HCT116 (cell line): ENCODE results near the gene BCL2L11. TPM values are rescaled to one million over a fixed set of nuclear protein-coding genes. Genes with fewer than 3 reads are reported as not detected.

Source experiments
- ATAC-seq: fragments of 200-7000 bp; cut with Tn5 transposase; 2 replicates; pipeline ENCODE4 v1.9.1; 2020; ENCODE audit warnings: mild to moderate bottlenecking, moderate library complexity
- BruUV-seq: library from RNA; stranded (reverse); fragments of 400-500 nt; replicated peaks from 2 replicates; lab custom pipeline; 2021; lab: Mats Ljungman, UMichigan
- CTCF ChIA-PET: fragments of 300-600 bp; sonication (Branson Sonifier 250); formaldehyde crosslinking; loops from one replicate; lab custom pipeline; 2021; ENCODE audit warnings: antibody characterized with exemption; lab: Charles Lee
- POLR2A ChIA-PET: fragments of 300-600, 350-600 bp; sonication (Branson Sonifier 250); formaldehyde crosslinking; loops from one replicate; lab custom pipeline; 2021; ENCODE audit warnings: antibody characterized with exemption; lab: Charles Lee
- RAD21 ChIA-PET, 2 experiments: fragments of 300-600 bp; sonication (Branson Sonifier 250); formaldehyde crosslinking; loops; one replicate each; lab custom pipeline; 2023; ENCODE audit warnings: low total read pairs in 2 of 2; ENCODE audit not compliant: uncharacterized antibody in 2 of 2, unreplicated experiment in 2 of 2, low non-redundant PET in 1 of 2; lab: Charles Lee
- DNase-seq: peaks from one replicate; pipeline ENCODE4 v3.0.0-alpha.2; 2010; ENCODE audit warnings: low read depth, low spot score
- H2AFZ ChIP-seq: fragments of 200-600 bp; shearing (Covaris generic), sonication (generic); 2 replicates; pipeline ENCODE4 v1.6.1; 2017; ENCODE audit warnings: low read depth, mixed run types, mixed read lengths, antibody characterized with exemption, low read length; ENCODE audit not compliant: poor library complexity, severe bottlenecking
- H3K27ac ChIP-seq: 2 replicates; pipeline ENCODE4 v1.5.1; 2012; ENCODE audit warnings: low read depth, low read length
- H3K27me3 ChIP-seq: fragments of 200-600 bp; sonication (generic); 2 replicates; pipeline ENCODE4 v1.6.1; 2016; ENCODE audit warnings: mixed run types, low read length, mixed read lengths; ENCODE audit not compliant: insufficient read depth
- H3K36me3 ChIP-seq, 2 experiments: fragments of 200-500 bp in 1 of 2; fragments of 200-600 bp in 1 of 2; sonication (Bioruptor generic) in 1 of 2; sonication (generic) in 1 of 2; 2 replicates each; pipeline versions ENCODE4 v1.5.1 to v1.6.1; 2014 to 2016; ENCODE audit warnings: low read length in 2 of 2, inconsistent platforms in 1 of 2, mixed read lengths in 1 of 2, mixed run types in 1 of 2; ENCODE audit not compliant: insufficient read depth in 2 of 2, control insufficient read depth in 1 of 2
- H3K4me1 ChIP-seq, 2 experiments: fragments of 200-600 bp in 1 of 2; sonication (generic) in 1 of 2; 2 replicates each; pipeline versions ENCODE4 v1.5.1 to v1.6.1; 2012 to 2017; ENCODE audit warnings: low read length in 2 of 2, inconsistent platforms in 1 of 2, mild to moderate bottlenecking in 1 of 2, mixed read lengths in 1 of 2, mixed run types in 1 of 2, moderate library complexity in 1 of 2; ENCODE audit not compliant: insufficient read depth in 2 of 2, control insufficient read depth in 1 of 2
- H3K4me2 ChIP-seq: fragments of 200-600 bp; sonication (generic); 2 replicates; pipeline ENCODE4 v1.6.1; 2017; ENCODE audit warnings: mixed run types, low read length, mixed read lengths
- H3K4me3 ChIP-seq, 2 experiments: fragments of 200-600 bp in 1 of 2; sonication (generic) in 1 of 2; replicated peaks in 1 of 2; 2 replicates each; pipeline ENCODE4 v1.5.1; 2011 to 2016; ENCODE audit warnings: low read length in 2 of 2, control low read depth in 1 of 2, low read depth in 1 of 2, mild to moderate bottlenecking in 1 of 2, mixed read lengths in 1 of 2, mixed run types in 1 of 2
- H3K79me2 ChIP-seq: fragments of 200-600 bp; sonication (generic); 2 replicates; pipeline ENCODE4 v1.6.1; 2017; ENCODE audit warnings: mild to moderate bottlenecking, mixed run types, low read length, moderate library complexity, mixed read lengths; ENCODE audit not compliant: insufficient read depth
- H3K9ac ChIP-seq: fragments of 200-600 bp; sonication (generic); 2 replicates; pipeline ENCODE4 v1.6.1; 2016; ENCODE audit warnings: low read length, mixed read lengths
- H3K9me2 ChIP-seq: fragments of 200-600 bp; sonication (generic), shearing (Covaris generic); 2 replicates; pipeline ENCODE4 v1.6.1; 2017; ENCODE audit warnings: mixed run types, mild to moderate bottlenecking, moderate library complexity; ENCODE audit not compliant: insufficient read depth
- H3K9me3 ChIP-seq, 2 experiments: fragments of 200-500 bp in 1 of 2; fragments of 200-600 bp in 1 of 2; sonication (Bioruptor generic) in 1 of 2; sonication (generic) in 1 of 2; 2 replicates each; pipeline ENCODE4 v1.6.1; 2014 to 2017; ENCODE audit warnings: low read length in 2 of 2, mixed read lengths in 2 of 2, inconsistent platforms in 1 of 2, low read depth in 1 of 2, mild to moderate bottlenecking in 1 of 2, mixed run types in 1 of 2, moderate library complexity in 1 of 2; ENCODE audit not compliant: control insufficient read depth in 1 of 2, insufficient read depth in 1 of 2
- H4K20me1 ChIP-seq: fragments of 200-600 bp; sonication (generic), shearing (Covaris generic); 2 replicates; pipeline ENCODE4 v1.6.1; 2017; ENCODE audit warnings: mixed run types, mild to moderate bottlenecking, moderate library complexity; ENCODE audit not compliant: insufficient read depth
- EZH2phosphoT487 ChIP-seq: fragments of 200-600 bp; IDR thresholded peaks from 2 replicates; pipeline ENCODE4 v1.6.1; 2018; ENCODE audit warnings: antibody characterized with exemption, borderline replicate concordance
- FOSL1 ChIP-seq: IDR thresholded peaks from 2 replicates; pipeline ENCODE4 v1.6.1; 2012; ENCODE audit warnings: low read depth
- POLR2A ChIP-seq: IDR thresholded peaks from 2 replicates; pipeline ENCODE4 v1.7.0; 2011; ENCODE audit warnings: borderline replicate concordance; ENCODE audit not compliant: insufficient read depth, insufficient read length; ENCODE audit errors: extremely low read depth
- SIN3A ChIP-seq: IDR thresholded peaks from 2 replicates; pipeline ENCODE4 v1.6.1; 2012; ENCODE audit warnings: low read depth
- ZFX ChIP-seq: fragments of 450-650 bp; IDR thresholded peaks from 2 replicates; pipeline ENCODE4 v1.6.1; 2017
- ZNF274 ChIP-seq: fragments of 200-500 bp; sonication (Bioruptor generic); IDR thresholded peaks from 2 replicates; pipeline ENCODE4 v1.6.1; 2014; ENCODE audit warnings: mild to moderate bottlenecking, low read depth, low read length, inconsistent platforms
- intact Hi-C: fragments of 100-400 bp; cut with micrococcal nuclease; formaldehyde crosslinking; loops from 2 replicates; pipeline ENCODE4 v1.10.0; 2022
- total RNA-seq: library from RNA; stranded (reverse); gene quantifications from one replicate; pipeline ENCODE4 v1.2.1, GENCODE V29; 2021; ENCODE audit not compliant: unreplicated experiment
- TF ChIP-seq, protein P1 (sequence below): IDR thresholded peaks from 2 replicates; pipeline ENCODE4 v1.6.1; 2012; ENCODE audit warnings: low read depth
- TF ChIP-seq, protein P2 (sequence below): IDR thresholded peaks from 2 replicates; pipeline ENCODE4 v1.6.1; 2011; ENCODE audit warnings: mild to moderate bottlenecking, low read length, moderate library complexity; ENCODE audit not compliant: insufficient replicate concordance; ENCODE audit errors: extremely low read depth
- TF ChIP-seq, protein P3 (sequence below), 3 experiments: fragments of 200-600 bp in 1 of 3; sonication (generic) in 1 of 3; IDR thresholded peaks in 2 of 3; conservative IDR thresholded peaks in 1 of 3; 2 replicates each; pipeline ENCODE4 v1.5.1; 2012 to 2017; ENCODE audit warnings: low read depth in 2 of 3, low read length in 2 of 3, antibody characterized with exemption in 1 of 3, borderline replicate concordance in 1 of 3, control low read depth in 1 of 3, mild to moderate bottlenecking in 1 of 3, mixed read lengths in 1 of 3, mixed run types in 1 of 3, moderate library complexity in 1 of 3; ENCODE audit not compliant: insufficient read depth in 1 of 3
- TF ChIP-seq, protein P4 (sequence below): IDR thresholded peaks from 2 replicates; pipeline ENCODE4 v1.6.1; 2012

BCL2L11 gene
- total RNA-seq, 1 experiment from 2014 or later: 17.8 TPM

DNA sequence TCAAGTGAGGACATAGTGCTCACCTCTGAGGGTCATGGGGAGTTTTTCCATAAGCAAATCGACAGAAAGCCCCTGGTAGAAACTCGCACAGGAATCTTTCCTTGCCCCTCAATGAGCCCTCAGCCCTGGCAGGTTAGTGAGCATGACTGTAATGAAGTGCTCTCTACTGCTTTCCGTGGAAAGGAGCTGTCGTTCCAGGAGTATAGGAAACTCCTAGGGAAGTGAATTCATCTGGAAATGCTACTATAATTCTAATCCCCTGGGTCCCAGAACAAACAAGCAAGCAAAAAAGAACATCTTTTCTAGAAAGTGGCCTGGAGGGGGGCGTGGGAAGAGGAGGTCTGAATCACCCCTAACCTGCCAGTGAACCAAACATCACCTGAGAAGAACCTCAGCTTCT lies 18.1 kb downstream of the BCL2L11 start:
- H3K27ac ChIP-seq: no peak overlapping the region
- no peak for DNase-seq
- ChIA-PET CTCF (no interaction called here), POLR2A (no interaction called here), RAD21 (no interaction called here)
- H3K36me3 ChIP-seq: peaks cover 10 to 11% of the 10 kb centered on the region in 2 experiments; a peak in 1 of 4 replicates
- ATAC-seq: no peak
- no TSS peak for BruUV-seq
- H3K79me2 ChIP-seq: peaks cover 56% of the 10 kb centered on the region
- H3K9me2 ChIP-seq: no peaks in the 10 kb centered on the region
- no peaks in the 10 kb centered on the region for H3K27me3 ChIP-seq
- H3K9me3 ChIP-seq: no peaks in the 10 kb centered on the region
- no peak overlapping the region for H2AFZ ChIP-seq
- intact Hi-C loops: no loop called here
- no peaks in the 10 kb centered on the region for H4K20me1 ChIP-seq
- H3K4me3 ChIP-seq: no peak overlapping the region
- TF ChIP-seq ZFX (no peak), EZH2phosphoT487 (no peak), SIN3A (no peak), POLR2A (no peak), FOSL1 (no peak), ZNF274 (no peak)
- TF ChIP-seq, protein P1, sequence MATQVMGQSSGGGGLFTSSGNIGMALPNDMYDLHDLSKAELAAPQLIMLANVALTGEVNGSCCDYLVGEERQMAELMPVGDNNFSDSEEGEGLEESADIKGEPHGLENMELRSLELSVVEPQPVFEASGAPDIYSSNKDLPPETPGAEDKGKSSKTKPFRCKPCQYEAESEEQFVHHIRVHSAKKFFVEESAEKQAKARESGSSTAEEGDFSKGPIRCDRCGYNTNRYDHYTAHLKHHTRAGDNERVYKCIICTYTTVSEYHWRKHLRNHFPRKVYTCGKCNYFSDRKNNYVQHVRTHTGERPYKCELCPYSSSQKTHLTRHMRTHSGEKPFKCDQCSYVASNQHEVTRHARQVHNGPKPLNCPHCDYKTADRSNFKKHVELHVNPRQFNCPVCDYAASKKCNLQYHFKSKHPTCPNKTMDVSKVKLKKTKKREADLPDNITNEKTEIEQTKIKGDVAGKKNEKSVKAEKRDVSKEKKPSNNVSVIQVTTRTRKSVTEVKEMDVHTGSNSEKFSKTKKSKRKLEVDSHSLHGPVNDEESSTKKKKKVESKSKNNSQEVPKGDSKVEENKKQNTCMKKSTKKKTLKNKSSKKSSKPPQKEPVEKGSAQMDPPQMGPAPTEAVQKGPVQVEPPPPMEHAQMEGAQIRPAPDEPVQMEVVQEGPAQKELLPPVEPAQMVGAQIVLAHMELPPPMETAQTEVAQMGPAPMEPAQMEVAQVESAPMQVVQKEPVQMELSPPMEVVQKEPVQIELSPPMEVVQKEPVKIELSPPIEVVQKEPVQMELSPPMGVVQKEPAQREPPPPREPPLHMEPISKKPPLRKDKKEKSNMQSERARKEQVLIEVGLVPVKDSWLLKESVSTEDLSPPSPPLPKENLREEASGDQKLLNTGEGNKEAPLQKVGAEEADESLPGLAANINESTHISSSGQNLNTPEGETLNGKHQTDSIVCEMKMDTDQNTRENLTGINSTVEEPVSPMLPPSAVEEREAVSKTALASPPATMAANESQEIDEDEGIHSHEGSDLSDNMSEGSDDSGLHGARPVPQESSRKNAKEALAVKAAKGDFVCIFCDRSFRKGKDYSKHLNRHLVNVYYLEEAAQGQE: no peak
- TF ChIP-seq, protein P2, sequence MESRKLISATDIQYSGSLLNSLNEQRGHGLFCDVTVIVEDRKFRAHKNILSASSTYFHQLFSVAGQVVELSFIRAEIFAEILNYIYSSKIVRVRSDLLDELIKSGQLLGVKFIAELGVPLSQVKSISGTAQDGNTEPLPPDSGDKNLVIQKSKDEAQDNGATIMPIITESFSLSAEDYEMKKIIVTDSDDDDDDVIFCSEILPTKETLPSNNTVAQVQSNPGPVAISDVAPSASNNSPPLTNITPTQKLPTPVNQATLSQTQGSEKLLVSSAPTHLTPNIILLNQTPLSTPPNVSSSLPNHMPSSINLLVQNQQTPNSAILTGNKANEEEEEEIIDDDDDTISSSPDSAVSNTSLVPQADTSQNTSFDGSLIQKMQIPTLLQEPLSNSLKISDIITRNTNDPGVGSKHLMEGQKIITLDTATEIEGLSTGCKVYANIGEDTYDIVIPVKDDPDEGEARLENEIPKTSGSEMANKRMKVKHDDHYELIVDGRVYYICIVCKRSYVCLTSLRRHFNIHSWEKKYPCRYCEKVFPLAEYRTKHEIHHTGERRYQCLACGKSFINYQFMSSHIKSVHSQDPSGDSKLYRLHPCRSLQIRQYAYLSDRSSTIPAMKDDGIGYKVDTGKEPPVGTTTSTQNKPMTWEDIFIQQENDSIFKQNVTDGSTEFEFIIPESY: no peak
- TF ChIP-seq, protein P3, sequence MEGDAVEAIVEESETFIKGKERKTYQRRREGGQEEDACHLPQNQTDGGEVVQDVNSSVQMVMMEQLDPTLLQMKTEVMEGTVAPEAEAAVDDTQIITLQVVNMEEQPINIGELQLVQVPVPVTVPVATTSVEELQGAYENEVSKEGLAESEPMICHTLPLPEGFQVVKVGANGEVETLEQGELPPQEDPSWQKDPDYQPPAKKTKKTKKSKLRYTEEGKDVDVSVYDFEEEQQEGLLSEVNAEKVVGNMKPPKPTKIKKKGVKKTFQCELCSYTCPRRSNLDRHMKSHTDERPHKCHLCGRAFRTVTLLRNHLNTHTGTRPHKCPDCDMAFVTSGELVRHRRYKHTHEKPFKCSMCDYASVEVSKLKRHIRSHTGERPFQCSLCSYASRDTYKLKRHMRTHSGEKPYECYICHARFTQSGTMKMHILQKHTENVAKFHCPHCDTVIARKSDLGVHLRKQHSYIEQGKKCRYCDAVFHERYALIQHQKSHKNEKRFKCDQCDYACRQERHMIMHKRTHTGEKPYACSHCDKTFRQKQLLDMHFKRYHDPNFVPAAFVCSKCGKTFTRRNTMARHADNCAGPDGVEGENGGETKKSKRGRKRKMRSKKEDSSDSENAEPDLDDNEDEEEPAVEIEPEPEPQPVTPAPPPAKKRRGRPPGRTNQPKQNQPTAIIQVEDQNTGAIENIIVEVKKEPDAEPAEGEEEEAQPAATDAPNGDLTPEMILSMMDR (IDR thresholded peaks at IDR 0.05 in 2 of 3, conservative IDR thresholded peaks at IDR 0.05 in 1 of 3; ENCODE audit: borderline replicate concordance in 1 of 3, insufficient read depth in 1 of 3, low read depth in 2 of 3, low read length in 2 of 3): no peak
- TF ChIP-seq, protein P4, sequence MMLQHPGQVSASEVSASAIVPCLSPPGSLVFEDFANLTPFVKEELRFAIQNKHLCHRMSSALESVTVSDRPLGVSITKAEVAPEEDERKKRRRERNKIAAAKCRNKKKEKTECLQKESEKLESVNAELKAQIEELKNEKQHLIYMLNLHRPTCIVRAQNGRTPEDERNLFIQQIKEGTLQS: no peak
- H3K4me2 ChIP-seq: no peak overlapping the region
- no peaks in the 10 kb centered on the region for H3K4me1 ChIP-seq
- no peak overlapping the region for H3K9ac ChIP-seq
